ENCODE results near the gene TDRD6.

Gene TDRD6

GRCh38 chr6:46677314-46677654, 10.4 kb upstream of the TDRD6 start:
- no peaks in the 10 kb centered on the region for H3K27me3 ChIP-seq (ENCODE audit: insufficient read depth, low read length, poor library complexity, severe bottlenecking)
- H3K4me1 ChIP-seq (ENCODE audit: insufficient read depth, low read length, poor library complexity, severe bottlenecking) = no peaks in the 10 kb centered on the region
- TF ChIP-seq EZH2phosphoT487 (IDR thresholded peaks at IDR 0.05; ENCODE audit: borderline replicate concordance) (no peak), CTCF (conservative IDR thresholded peaks at IDR 0.05; ENCODE audit: low read length) (peak; percentile 57)
- H4K20me1 ChIP-seq (ENCODE audit: insufficient read depth, low read length, poor library complexity, severe bottlenecking) = no peaks in the 10 kb centered on the region
- H2AFZ ChIP-seq (ENCODE audit: low read length) = 0 out of 2 replicates have a peak overlapping the region, but pooled peaks have one; percentile 65
- H3K9me2 ChIP-seq (replicated peaks; ENCODE audit: low read depth, low read length) = no peaks in the 10 kb centered on the region
- H3K4me3 ChIP-seq (ENCODE audit: low read length, poor library complexity, severe bottlenecking) = no peak overlapping the region
- H3K4me2 ChIP-seq (ENCODE audit: low read depth, low read length, poor library complexity, severe bottlenecking) = no peak overlapping the region
- H3K9me3 ChIP-seq (ENCODE audit: insufficient read depth, low read depth, low read length) = no peaks in the 10 kb centered on the region
- no peak overlapping the region for H3K9ac ChIP-seq (ENCODE audit: low read depth, low read length, poor library complexity, severe bottlenecking)
- no peaks in the 10 kb centered on the region for H3K79me2 ChIP-seq (ENCODE audit: insufficient read depth, low read length)
- no peaks in the 10 kb centered on the region for H3F3A ChIP-seq (ENCODE audit: low read depth)
- H3K36me3 ChIP-seq (ENCODE audit: insufficient read depth, low read length) = no peaks in the 10 kb centered on the region

GRCh38 chr6:46684771-46685170, 2.9 kb upstream of the TDRD6 start:
- H3K4me1 ChIP-seq (ENCODE audit: insufficient read depth, low read length, poor library complexity, severe bottlenecking) = no peaks in the 10 kb centered on the region
- no peaks in the 10 kb centered on the region for H3K27me3 ChIP-seq (ENCODE audit: insufficient read depth, low read length, poor library complexity, severe bottlenecking)
- no peaks in the 10 kb centered on the region for H3K9me3 ChIP-seq (ENCODE audit: insufficient read depth, low read depth, low read length)
- H2AFZ ChIP-seq (ENCODE audit: low read length) = no peak overlapping the region
- H3F3A ChIP-seq (ENCODE audit: low read depth) = no peaks in the 10 kb centered on the region
- no peak overlapping the region for H3K4me2 ChIP-seq (ENCODE audit: low read depth, low read length, poor library complexity, severe bottlenecking)
- no peak for TF ChIP-seq EZH2phosphoT487 (IDR thresholded peaks at IDR 0.05; ENCODE audit: borderline replicate concordance)
- no peak for TF ChIP-seq CTCF (conservative IDR thresholded peaks at IDR 0.05; ENCODE audit: low read length)
- H3K4me3 ChIP-seq (ENCODE audit: low read length, poor library complexity, severe bottlenecking) = no peak overlapping the region
- no peak overlapping the region for H3K9ac ChIP-seq (ENCODE audit: low read depth, low read length, poor library complexity, severe bottlenecking)
- H3K36me3 ChIP-seq (ENCODE audit: insufficient read depth, low read length) = no peaks in the 10 kb centered on the region
- H3K79me2 ChIP-seq (ENCODE audit: insufficient read depth, low read length) = no peaks in the 10 kb centered on the region
- no peaks in the 10 kb centered on the region for H3K9me2 ChIP-seq (replicated peaks; ENCODE audit: low read depth, low read length)
- H4K20me1 ChIP-seq (ENCODE audit: insufficient read depth, low read length, poor library complexity, severe bottlenecking) = no peaks in the 10 kb centered on the region

- Histone ChIP-seq H3K4me3 (ENCODE audit: low read length, poor library complexity, severe bottlenecking) (no peak overlapping the region), H3K9me2 (replicated peaks; ENCODE audit: low read depth, low read length) (no peaks in the 10 kb centered on the region), H3K4me1 (ENCODE audit: insufficient read depth, low read length, poor library complexity, severe bottlenecking) (no peaks in the 10 kb centered on the region), H3K79me2 (ENCODE audit: insufficient read depth, low read length) (no peaks in the 10 kb centered on the region), H3K9ac (ENCODE audit: low read depth, low read length, poor library complexity, severe bottlenecking) (no peak overlapping the region), H4K20me1 (ENCODE audit: insufficient read depth, low read length, poor library complexity, severe bottlenecking) (no peaks in the 10 kb centered on the region), H3K4me2 (ENCODE audit: low read depth, low read length, poor library complexity, severe bottlenecking) (no peak overlapping the region), H2AFZ (ENCODE audit: low read length) (no peak overlapping the region), H3K9me3 (ENCODE audit: insufficient read depth, low read depth, low read length) (no peaks in the 10 kb centered on the region), H3K36me3 (ENCODE audit: insufficient read depth, low read length) (no peaks in the 10 kb centered on the region), H3F3A (ENCODE audit: low read depth) (no peaks in the 10 kb centered on the region), H3K27me3 (ENCODE audit: insufficient read depth, low read length, poor library complexity, severe bottlenecking) (no peaks in the 10 kb centered on the region)
- TF ChIP-seq EZH2phosphoT487 (IDR thresholded peaks at IDR 0.05; ENCODE audit: borderline replicate concordance) (no peak), CTCF (conservative IDR thresholded peaks at IDR 0.05; ENCODE audit: low read length) (no peak)
These were observed 656 bp downstream of the TDRD6 start for GRCh38 chr6:46688117-46688965.
